ENCODE results near the gene KRTAP1-4.

DNA sequence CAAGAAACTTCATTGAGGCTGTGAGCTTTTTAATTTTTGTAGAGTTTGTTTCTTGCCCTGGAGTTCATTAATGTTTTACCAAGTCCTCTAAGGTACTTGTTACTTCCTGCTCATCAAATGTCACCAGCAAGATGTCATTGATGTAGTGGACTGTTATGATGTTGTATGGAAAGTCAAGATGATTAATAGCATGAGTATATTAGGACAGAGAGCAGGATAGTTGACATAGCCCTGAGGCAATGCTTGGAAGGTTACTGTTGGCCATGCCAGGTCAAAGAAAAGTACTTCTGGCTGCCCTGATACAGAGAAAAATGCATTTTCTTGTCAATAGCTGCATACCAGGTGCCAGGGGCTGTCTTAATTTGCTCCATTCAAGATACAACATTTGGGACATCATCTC, 9.7 kb downstream of the KRTAP1-4 start:
- TF ChIP-seq, protein P1, sequence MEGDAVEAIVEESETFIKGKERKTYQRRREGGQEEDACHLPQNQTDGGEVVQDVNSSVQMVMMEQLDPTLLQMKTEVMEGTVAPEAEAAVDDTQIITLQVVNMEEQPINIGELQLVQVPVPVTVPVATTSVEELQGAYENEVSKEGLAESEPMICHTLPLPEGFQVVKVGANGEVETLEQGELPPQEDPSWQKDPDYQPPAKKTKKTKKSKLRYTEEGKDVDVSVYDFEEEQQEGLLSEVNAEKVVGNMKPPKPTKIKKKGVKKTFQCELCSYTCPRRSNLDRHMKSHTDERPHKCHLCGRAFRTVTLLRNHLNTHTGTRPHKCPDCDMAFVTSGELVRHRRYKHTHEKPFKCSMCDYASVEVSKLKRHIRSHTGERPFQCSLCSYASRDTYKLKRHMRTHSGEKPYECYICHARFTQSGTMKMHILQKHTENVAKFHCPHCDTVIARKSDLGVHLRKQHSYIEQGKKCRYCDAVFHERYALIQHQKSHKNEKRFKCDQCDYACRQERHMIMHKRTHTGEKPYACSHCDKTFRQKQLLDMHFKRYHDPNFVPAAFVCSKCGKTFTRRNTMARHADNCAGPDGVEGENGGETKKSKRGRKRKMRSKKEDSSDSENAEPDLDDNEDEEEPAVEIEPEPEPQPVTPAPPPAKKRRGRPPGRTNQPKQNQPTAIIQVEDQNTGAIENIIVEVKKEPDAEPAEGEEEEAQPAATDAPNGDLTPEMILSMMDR (IDR thresholded peaks at IDR 0.05 in 4 of 5, conservative IDR thresholded peaks at IDR 0.05 in 1 of 5) = no peak
- no peak for TF ChIP-seq POLR2A (IDR thresholded peaks at IDR 0.05)

Measured in gastrocnemius medialis (tissue), 4 donors.